ENCODE measurements around the gene KCTD6.
A peak's percentile ranks its signal among the peaks of the same experiment; 100 is the strongest.

Gene KCTD6

DNA sequence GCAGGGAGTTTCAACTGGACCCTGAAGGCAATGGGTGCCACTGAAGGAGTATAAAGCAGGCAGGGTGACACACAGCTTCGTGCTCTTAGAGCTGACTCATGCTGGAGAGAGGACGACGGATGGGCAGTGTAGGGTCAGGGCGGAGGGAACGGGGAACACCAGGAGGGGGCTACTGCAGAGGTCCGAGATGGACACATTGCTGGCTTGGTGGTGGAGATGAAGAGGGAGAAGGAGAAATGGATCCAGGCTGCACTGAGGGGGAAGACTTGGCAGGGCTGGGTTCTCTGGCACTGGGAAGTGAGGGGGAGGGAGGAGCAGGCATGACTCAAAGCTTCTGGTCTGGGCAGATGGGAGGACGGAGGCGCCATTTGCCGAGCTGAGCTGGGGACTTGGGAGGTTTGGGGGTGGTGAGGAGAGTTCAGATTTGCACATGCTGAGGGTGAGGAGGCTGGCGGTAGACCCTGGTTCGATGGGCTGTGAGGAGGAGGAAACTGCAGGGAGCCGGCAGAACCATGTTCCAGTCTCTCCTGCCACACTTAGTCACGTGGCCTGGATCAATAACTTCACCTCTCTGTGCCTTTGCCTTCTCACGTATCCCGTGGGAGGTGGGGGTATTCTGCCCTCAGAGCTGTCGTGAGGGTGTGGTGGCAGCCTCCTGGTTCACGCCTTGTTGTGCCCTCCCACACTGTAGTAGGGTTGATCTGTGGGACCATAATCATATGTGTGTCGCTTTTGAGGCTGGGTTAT lies 4.6 kb upstream of the KCTD6 start:
- DNase-seq: no peak

DNA sequence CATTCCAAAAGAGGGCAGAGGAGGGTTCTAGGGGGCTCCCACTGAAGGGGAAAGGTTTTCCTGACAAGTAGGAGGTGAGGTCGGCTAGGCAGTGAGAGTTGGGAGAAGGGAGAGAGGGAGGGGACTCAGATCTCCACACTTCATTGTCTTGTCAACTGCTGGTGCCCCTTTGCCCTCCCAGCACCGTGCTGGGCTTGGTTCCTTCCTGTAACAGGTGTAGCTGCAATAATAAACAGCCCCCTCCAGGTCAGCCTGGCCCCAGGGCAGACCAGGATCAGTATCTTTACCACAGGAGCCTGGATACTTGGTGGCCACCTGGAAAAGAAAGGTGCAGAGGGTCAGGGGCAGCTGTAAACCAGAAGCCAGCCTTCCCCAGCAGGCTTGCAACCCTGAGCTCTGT lies 2.9 kb upstream of the KCTD6 start:
- no peak for DNase-seq

DNA sequence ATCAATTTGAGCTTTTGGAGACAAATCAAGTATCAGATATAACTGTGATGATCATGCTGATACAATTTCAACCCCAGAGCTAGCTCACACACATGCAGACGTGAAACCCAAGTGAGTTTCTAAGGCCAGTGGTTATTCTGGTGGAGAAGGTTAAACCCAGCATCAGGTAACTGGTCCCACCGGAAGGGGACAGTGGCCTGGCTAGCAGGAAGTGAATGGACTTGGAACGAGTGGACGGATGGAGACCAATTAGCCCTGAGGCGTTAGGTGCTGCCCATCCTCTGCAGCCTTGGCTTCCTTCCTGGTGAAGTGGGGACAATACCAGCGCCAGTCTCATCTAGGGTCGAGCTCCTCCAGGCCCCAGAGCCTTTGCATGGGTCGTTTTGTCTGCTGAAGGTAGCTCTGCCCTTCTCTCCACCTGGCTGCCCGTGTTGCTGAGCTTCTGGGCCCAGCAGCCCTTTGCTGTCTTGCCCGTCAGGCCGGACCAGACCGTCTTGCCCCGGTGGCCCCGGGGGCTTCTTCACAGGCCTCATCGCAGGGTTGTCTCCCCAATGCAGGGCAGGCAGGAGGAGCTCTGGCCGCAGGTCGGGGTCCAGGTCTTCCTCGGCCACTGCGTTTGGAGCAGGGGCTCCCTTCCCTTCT lies 915 bp upstream of the KCTD6 start:
- DNase-seq: no peak

DNA sequence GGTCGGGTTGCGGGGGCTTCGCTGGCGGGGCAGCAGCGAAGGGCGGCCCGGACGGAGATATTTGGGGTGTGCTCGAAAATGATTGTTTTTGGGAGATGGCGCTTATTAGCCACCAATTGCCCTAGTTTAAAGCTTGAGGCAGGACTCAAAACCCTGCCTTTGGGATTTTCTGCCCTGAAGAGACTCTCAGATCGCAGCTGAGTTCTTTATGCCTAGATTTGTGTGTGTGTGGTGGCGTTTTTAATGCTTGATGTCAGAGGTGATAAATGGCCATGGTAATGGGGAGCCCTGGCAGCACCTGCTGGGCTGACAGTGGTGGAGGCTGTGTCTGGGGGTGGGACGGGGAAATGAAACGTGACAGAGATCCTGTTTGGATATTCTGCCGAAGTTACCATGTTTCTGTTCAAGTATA lies 604 bp downstream of the KCTD6 start:
- DNase-seq: no peak

DNA sequence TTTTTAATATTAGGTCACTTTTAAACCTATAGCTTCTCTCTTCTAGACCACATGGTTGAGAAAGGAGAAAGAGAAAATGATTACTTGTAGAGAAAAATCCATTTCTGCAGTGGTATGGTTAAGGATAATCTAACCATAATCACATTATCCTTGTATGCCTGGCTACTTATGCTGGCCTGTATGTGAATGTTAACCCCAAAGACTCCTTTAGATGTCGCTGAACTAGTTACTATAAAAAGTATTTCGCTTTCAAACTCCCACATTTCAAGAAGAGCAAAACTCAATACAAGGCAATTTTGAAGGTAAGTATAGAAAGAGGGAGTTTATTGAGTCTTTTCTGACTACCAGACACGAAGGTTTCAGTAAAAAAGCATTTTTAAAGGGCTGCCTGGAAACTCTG lies 2.2 kb downstream of the KCTD6 start:
- DNase-seq: no peak

DNA sequence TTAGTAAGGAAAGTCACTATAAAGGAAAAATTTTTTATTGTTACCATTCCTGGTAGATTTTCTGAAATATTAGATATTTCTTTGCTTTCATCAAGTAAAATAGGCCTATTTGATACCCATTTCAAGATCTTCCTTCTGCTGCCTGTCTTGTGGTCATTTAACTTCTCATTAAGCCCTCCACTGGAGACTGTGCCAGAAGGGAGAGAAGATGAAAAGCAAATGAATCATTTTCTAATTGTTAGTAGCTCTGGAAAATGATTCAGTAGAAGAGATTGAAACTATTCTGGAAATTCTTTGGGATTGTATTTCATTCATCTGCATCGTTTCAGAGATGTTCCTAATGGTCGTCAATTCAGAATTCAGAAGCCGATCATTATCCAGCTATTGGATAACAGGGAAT lies 3.2 kb downstream of the KCTD6 start:
- no peak for DNase-seq

DNA sequence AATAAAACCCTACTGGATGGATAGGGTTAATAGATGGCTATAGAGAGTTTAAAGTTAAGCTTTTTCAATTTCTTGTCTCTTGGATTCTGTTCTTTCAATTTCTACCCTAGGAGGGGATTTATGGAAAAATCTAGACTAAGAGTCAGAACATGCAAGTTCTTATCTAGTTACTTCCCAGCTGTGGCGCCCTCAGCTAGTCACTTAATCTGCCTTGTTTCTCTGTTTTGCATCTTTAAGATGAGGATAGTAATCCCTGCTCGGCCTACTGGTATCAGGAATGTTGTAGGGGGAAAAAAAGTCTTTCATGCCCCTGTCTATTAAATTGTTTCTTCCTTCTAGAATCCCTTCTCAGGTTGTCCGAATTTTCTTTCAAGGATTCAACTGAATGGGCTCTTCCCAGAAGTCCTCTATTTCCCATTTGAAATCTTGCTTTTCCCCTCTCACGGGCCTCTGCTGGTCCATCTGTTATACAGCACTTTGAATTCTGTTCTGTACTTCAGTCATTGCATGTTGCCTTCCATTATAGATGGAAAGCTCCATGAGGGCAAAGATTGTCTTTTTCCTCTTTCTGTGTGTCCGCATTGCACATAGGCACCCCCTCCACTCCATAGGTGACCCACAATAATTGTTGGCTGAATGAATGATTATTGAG lies 4.4 kb downstream of the KCTD6 start:
- DNase-seq: no peak

DNA sequence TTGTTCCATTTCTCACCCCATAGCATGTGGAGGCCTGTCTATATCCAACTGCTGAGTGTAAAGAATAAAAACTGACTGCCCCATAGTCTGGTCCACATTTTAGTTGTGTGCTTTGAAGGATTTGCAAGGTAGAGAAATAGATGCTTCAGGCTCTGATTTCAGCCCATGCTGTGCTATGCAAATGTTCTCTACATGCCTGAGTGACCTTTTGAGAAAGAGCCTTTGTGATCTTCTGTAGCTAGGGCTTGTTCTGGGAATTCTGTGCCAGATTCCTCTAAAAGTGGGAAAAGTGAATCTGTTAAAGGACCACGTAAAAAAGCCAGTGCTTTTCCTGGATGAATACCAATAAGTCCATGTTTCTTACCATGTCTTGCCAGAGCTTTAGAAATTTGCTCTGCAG lies 5.2 kb downstream of the KCTD6 start:
- peak in 1 of 2 donors; percentile 51 for DNase-seq

DNA sequence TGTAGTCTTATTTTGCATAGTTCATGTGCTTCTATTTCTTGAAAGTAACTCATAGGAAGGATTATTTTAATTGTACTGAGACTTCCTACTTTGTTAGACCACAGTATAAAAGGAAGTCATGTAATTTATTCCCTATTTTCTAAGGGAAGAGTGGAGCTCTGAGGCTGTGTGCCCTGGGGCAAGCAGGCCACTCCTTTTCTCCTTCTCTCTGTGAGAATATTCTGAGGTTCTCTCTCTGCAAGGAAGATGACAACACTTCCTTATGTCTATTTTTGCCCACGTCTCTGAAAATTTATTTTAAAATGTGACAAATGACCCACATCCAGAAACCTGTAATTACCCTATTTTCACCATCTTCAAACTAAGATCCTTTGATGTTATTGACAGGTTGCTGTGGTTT lies 11.0 kb downstream of the KCTD6 start:
- no peak for DNase-seq

DNA sequence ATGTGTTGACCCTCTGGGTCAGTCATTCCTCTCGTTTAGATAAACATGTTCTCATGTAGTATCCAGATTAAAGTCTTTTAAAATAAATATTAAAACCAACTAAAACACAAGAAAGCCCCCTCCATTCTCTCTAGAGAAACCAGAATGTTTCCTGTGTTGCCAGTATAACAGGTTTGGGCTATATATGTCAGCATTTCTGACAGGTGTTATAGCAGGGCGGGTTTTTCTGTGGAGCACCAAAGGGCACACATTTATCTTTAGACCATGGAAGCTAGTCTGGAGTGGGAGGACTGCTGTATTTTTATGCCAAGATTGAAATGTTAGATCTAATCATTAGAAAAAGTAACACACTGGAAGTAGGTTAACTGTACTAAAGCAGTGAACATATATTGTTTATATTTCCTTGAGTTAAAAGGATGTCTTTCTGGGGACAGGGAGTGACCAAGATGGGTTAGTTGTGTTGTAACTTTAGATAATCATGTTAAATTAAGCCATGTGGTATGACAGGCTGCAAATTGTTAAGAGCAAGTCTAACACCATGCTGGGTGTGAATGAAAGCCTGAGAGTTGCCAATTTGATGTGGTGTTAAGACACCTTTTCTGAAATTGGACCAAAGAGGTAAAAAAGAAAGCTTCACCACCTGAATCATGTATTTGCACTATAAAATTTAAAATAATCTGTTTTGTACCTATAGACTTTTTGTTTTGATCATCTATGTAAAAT lies 15.6 kb downstream of the KCTD6 start:
- no peak for DNase-seq

DNA sequence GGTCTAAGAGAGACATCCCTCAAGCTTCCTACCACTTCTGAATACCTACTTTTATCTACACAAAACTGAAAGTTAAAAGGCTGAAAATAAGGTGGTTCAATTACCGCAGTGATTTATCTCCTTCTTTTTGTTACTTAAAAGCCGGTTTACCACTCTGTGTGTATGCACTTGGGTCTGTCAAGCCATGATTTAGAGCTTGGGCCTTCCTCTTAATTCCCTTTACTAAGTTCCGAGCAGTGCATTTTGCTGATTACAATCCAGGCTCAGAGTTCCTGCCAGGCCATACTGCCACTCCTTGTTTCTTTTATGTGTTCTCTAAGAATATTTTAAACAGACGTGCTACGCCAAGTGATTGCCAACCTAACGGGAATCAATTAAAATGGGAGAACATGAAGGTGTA lies 16.5 kb downstream of the KCTD6 start:
- no peak for DNase-seq

DNA sequence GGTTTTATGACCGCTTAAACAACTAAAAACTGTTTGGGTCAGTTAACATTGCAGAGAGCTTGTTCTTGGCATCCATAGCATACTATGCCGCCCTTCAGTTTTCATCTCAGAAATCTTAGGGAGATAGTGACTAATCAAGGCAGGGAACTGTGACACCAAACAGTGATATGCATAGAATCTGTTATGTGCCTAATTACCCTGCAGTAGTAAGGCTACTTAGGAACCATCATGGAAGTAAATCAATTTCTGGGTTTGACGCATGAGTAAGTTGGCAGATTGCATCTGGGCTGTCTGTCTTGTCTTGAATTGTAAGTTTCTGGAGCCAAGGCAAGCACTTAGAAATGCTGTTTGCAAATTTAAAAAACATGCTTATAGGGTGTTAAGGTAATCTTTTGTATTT lies 22.5 kb downstream of the KCTD6 start:
- no peak for DNase-seq

DNA sequence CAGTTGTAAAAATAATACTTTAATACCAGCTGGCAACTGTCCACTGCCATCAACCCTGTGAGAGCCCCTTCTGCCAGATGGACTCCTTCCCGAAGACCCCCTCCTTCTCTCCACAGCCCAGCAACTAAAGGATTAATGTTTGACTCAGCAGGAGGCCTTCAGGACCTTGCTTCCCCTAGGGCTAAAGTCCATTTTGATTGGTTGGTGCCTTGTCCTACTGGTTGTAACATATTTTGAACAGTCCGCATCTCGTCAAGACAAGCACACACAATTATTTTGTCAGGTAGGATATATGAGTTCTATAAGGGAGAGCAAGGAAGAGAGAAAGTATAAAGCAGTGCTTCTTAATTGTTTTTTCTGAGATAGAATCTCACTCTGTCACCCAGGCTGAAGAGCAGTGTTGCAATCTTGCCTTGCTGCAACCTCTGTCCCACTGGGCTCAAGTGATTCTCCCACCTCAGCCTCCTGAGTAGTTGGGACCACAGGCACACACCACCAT lies 26.4 kb downstream of the KCTD6 start:
- no peak for DNase-seq

DNA sequence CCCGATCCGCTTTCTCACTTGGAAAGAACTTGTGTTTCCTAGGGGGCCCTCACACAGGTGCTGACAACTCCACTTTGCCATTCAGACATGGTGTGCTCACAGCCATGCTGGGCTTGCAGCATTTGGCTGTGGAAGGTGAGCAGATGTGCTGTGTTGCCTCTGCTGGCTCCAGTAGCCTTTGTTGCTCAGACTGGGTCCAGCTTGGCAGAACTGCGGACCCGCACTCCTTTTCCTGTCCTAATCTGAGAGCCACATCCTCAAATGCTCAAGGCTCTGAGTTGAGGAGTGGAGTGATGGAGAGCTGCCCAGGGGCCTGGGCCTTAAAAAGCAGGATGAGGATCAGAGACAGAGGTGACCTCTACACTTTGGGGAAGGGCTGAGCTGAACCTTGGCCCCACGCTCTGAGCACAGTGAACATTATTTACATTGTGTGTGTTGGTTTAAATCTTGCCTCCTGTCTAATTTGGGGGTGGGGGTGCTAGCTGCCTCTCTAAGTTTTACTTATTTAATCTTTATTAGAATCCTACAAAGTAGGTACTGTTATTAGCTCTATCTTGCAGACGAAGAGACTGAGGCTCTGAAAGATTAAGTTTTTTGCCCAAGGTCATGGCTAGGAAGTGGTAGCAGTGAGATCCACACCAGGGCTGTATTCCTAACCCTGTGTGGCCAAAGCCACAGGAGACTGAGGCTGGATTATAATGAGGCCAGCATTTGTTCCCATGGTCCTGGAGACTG lies 27.9 kb downstream of the KCTD6 start:
- DNase-seq: no peak

DNA sequence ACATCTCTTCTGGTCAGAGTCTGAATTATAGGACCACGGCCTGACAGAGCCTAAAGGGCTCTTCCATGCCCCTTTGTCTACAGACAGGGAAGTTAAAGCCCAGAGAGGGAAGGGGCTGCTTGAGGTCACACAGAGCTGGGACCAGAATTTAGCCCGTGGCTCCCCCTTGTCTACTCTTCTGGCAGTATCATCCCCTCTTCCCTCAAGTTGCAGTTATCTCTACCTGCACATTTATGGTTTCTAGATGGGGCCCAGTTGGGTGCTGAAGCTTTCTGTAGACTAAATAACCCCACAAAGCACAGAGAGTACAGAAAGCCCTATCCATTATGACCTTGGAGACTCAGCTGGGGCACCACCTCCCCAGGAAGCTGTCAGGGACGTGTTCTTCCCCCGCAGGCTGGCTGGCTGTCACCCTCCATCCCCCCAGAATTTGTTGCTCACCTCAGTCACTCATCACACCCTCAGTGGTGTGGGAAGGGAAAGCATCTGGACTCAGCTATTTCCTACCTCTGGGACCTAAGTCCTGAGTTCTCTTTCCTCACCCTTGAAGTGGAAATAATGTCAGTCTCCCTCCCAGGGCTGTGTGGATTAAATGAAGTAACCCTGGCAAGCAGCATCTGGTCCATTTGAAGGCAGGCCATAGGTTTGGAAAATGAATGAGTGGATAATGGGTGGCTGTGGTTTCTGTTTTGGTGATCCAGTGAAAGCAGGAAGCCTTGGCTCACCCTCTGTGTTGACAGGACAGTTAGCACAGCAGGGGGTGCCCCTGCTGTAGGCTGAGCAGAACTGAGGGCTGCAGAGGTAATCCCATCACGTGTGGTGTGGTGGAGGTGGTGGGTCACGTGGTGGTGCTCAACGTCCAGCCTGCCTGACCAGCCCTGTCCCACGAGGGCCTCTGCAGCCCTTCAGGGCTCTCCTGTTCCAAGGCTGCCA lies 28.8 kb downstream of the KCTD6 start:
- DNase-seq: no peak

DNA sequence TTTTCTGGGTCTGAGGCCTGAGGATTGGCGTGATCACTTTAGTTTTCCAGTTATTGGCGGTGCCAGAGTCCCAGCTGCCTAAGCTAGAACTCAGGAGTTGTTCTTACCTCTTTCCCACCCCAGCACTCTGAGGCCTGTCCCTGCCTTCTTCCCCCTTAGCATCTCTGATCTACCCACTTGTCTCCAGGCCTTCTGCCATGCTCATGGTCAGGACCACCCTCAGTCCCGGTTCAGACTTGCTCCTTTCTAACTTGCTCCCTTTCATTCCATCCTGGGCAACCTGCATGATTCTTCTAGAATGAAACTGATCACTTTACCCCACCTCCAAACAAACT lies 29.4 kb downstream of the KCTD6 start:
- DNase-seq: no peak

DNA sequence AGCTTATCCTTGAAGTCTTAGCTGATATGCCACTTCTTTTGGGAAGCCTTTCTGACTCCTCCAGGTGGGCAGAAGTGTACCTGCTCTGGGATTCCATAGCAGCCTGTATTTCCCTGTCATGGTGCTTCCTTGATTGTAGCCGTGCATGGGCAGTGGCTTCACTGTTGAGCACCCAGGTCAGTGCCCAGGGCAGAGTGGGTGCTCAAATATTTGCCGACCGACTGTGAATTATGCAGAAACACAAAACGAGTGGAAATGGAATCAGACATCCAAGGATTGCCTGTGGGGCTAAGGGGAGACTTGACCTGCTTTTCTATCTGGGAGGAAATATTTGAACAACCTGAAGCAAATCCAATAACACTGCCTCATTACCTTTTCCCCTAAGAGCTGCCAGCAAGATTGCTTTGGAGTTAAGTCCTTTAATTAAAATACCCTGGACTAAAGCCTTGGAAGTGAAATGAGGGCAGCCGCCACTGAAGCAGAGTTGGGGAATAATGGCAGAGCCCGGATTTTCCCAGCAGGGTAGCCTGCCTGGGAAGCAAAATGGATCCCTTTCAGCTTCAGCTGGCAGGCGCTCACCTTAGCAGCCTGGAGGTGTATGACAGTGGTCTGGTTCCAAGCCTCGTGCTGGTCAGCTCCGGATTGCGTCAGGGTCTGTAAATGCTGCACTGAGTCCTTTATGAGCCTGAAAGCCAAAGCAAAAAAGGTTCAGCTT lies 30.2 kb downstream of the KCTD6 start:
- DNase-seq: peak; percentile 24 to 63

DNA sequence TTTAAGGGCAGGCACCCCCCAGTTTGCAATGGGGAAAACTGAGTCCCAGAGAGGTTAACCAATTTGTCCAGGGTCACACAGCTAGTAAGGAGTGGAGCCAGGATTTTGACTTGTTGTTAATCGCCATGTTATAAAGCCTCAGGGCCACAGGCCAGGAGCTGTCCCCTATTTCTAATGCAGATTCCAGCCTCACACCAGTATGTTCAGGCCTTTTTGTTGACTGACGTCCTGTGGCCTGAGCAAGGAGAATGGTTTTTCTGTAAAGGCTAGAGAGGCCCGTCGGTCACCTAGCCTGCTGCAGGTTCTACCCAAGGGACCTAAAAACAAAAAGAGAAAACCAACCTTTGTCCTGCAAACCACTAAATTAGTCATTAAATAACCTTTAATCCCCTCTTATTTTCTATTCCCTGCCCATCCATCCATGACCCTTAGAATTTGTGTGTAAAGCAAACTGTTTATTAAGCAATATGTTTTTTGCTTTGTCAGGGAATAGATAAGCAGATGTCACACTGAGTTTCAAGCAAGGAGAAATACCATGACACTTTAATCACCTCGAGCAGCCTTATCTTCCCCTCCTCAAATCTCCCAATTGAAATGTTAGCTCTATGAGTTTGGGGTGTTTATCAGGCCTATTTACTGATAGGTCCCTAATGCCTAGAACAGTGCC lies 31.0 kb downstream of the KCTD6 start:
- no peak for DNase-seq

DNA sequence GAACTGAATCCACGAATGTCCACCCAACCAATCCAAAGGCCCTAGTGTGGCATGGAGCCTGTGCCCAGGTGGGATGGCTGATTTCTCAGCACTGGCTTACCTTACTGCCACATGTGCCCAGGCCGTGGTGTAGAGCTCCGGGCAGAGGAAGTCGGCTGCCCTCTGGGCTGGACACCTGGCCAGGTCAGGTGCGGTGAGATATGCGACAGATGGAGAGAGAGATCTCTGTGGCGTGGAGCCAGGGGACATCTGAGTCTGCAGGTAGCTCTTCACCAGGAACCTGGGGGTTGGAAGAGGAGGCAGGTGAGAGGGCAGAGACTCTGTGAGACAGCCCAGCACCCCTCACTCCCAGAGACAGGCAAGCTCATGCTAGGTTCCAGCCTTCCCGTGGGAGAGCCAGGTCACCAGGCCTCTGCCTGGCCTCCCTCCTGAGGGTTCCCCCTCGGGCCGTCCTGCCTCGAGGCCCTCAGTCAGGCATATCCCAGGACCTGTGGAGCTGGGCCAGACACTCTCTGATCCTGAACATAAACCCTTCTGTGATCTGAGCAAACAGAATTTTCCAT lies 32.5 kb downstream of the KCTD6 start:
- DNase-seq: no peak

DNA sequence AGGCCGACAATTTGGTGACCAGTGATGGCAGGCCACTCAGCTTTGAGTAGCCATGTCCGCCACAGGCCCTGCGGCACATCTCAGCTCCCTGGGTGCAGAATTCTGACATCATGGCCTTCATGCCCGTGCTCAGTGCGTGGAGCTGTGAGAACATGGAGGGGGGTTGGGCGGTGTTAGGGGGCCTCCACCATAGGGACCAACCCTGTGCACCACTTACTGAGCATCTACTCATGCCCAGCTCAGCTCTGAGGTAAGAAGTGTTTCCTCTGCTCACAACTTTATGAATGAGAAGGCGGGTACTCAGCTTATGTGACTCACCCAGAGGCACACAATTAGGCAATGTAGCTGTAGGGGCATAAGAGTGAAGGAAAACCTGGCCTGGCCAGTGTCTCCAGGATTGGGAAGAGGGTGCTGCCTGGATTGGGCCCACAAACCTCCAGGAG lies 34.6 kb downstream of the KCTD6 start:
- DNase-seq: no peak

All from hippocampal formation (tissue), 2 donors.